ENCODE measurements around the gene CHD6.

CHD6 gene

DNA sequence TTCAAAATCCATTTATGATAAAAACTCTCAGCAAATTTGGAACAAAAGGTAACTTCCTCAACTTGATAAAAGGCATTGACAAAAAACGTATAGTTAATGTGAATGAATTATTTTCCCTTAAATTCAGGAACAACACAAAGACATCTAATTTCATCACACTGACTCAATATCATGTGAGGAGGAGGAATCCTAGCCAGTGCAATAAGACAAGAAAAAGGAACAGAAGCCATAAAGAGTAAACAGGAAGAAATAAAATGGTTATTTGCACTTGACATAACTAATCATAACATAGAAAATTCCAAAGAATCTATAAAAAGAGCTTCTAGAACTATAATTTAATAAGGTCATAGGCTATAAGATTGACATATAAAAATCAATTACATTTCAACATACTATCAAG, 31.4 kb downstream of the CHD6 start:
- Histone ChIP-seq H3K36me3 (ENCODE audit: control insufficient read depth in 2 of 2, insufficient read depth in 2 of 2, low read length in 2 of 2) (peaks cover 0 to 5% of the 10 kb centered on the region in 2 donors), H3K4me3 (ENCODE audit: low read length in 2 of 2) (no peak overlapping the region), H3K4me1 (ENCODE audit: control insufficient read depth, insufficient read depth, low read length) (no peaks in the 10 kb centered on the region), H3K9ac (ENCODE audit: low read length in 2 of 2) (no peak overlapping the region), H3K27me3 (ENCODE audit: control insufficient read depth in 1 of 2, insufficient read depth in 2 of 2, low read length in 2 of 2) (no peaks in the 10 kb centered on the region), H3K9me3 (ENCODE audit: control insufficient read depth in 2 of 2, low read length in 2 of 2) (peaks cover 3 to 7% of the 10 kb centered on the region in 2 donors), H3K27ac (ENCODE audit: low read length) (no peak overlapping the region)

DNA sequence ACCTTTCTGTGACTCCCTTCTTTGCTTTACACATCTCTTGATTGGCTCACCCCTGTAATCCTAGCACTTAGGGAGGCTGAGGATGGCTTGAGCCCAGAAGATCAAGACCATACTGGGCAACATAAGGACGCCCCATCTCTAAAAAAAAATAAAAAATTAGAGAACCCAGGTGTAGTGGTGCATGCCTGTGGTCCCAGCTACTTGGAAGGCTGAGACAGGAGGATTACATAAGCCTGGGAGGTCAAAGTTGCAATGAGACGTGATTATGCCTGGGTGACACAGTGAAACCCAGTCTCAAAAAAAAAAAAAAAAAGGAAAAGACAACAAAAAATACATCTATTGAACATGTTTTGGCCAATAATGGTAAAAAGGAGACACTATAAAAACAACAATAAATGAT, 37.8 kb downstream of the CHD6 start:
- no peaks in the 10 kb centered on the region for H3K27me3 ChIP-seq (ENCODE audit: control insufficient read depth in 1 of 2, insufficient read depth in 2 of 2, low read length in 2 of 2)

GRCh38 chr20:41577129-41578009, 40.8 kb downstream of the CHD6 start:
- Histone ChIP-seq H3K4me3 (ENCODE audit: low read length in 2 of 2) (no peak overlapping the region), H3K9ac (ENCODE audit: low read length in 2 of 2) (no peak overlapping the region), H3K27me3 (ENCODE audit: control insufficient read depth in 1 of 2, insufficient read depth in 2 of 2, low read length in 2 of 2) (no peaks in the 10 kb centered on the region)

More for the DNA sequence above, 37.8 kb downstream of the CHD6 start:
- H3K36me3 ChIP-seq (ENCODE audit: control insufficient read depth in 2 of 2, insufficient read depth in 2 of 2, low read length in 2 of 2) = no peaks in the 10 kb centered on the region
- H3K9ac ChIP-seq (ENCODE audit: low read length in 2 of 2) = no peak overlapping the region
- H3K4me1 ChIP-seq (ENCODE audit: control insufficient read depth, insufficient read depth, low read length) = no peaks in the 10 kb centered on the region
- no peak overlapping the region for H3K27ac ChIP-seq (ENCODE audit: low read length)
- no peak overlapping the region for H3K4me3 ChIP-seq (ENCODE audit: low read length in 2 of 2)
- H3K9me3 ChIP-seq (ENCODE audit: control insufficient read depth in 2 of 2, low read length in 2 of 2) = no peaks in the 10 kb centered on the region

GRCh38 chr20:41575412-41575811, 42.8 kb downstream of the CHD6 start:
- H3K9ac ChIP-seq (ENCODE audit: low read length in 2 of 2) = no peak overlapping the region
- no peak overlapping the region for H3K27ac ChIP-seq (ENCODE audit: low read length)
- H3K36me3 ChIP-seq (ENCODE audit: control insufficient read depth in 2 of 2, insufficient read depth in 2 of 2, low read length in 2 of 2) = no peaks in the 10 kb centered on the region
- peaks cover 7% of the 10 kb centered on the region for H3K4me1 ChIP-seq (ENCODE audit: control insufficient read depth, insufficient read depth, low read length)
- H3K9me3 ChIP-seq (ENCODE audit: control insufficient read depth in 2 of 2, low read length in 2 of 2) = no peaks in the 10 kb centered on the region
- H3K27me3 ChIP-seq (ENCODE audit: control insufficient read depth in 1 of 2, insufficient read depth in 2 of 2, low read length in 2 of 2) = no peaks in the 10 kb centered on the region
- no peak overlapping the region for H3K4me3 ChIP-seq (ENCODE audit: low read length in 2 of 2)

More at GRCh38 chr20:41577129-41578009, 40.8 kb downstream of the CHD6 start:
- H3K9me3 ChIP-seq (ENCODE audit: control insufficient read depth in 2 of 2, low read length in 2 of 2) = no peaks in the 10 kb centered on the region
- no peaks in the 10 kb centered on the region for H3K36me3 ChIP-seq (ENCODE audit: control insufficient read depth in 2 of 2, insufficient read depth in 2 of 2, low read length in 2 of 2)
- no peak overlapping the region for H3K27ac ChIP-seq (ENCODE audit: low read length)
- peaks cover 2% of the 10 kb centered on the region for H3K4me1 ChIP-seq (ENCODE audit: control insufficient read depth, insufficient read depth, low read length)

DNA sequence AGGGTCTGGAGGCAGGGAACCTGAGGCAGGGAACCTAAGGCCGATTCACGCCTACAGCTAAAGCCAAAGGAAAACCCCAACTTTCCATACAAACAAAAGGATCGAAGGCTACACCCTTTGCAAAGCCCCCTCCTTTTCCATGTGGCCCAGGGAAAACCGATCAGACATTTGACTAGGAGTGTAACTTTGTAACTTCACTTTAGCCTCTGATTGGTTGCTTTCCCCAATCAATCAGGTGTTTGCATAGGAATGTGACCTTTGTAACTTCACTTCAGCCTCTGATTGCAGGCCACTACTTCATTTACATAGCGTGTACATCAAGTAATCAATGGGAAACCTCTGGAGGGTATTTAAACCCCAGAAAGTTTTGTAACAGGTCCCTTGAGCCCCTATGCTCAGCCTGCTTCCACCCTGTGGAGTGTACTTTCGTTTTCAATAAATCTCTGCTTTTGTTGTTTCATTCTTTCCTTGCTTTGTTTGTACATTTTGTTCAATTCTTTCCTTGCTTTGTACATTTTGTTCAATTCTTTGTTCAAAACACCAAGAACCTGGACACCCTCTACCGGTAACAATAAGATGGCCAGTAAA, 43.3 kb downstream of the CHD6 start:
- Histone ChIP-seq H3K9ac (ENCODE audit: low read length in 2 of 2) (no peak overlapping the region), H3K4me3 (ENCODE audit: low read length in 2 of 2) (no peak overlapping the region), H3K4me1 (ENCODE audit: control insufficient read depth, insufficient read depth, low read length) (peaks cover 7% of the 10 kb centered on the region), H3K27me3 (ENCODE audit: control insufficient read depth in 1 of 2, insufficient read depth in 2 of 2, low read length in 2 of 2) (no peaks in the 10 kb centered on the region), H3K27ac (ENCODE audit: low read length) (no peak overlapping the region), H3K9me3 (ENCODE audit: control insufficient read depth in 2 of 2, low read length in 2 of 2) (no peaks in the 10 kb centered on the region), H3K36me3 (ENCODE audit: control insufficient read depth in 2 of 2, insufficient read depth in 2 of 2, low read length in 2 of 2) (no peaks in the 10 kb centered on the region)

DNA sequence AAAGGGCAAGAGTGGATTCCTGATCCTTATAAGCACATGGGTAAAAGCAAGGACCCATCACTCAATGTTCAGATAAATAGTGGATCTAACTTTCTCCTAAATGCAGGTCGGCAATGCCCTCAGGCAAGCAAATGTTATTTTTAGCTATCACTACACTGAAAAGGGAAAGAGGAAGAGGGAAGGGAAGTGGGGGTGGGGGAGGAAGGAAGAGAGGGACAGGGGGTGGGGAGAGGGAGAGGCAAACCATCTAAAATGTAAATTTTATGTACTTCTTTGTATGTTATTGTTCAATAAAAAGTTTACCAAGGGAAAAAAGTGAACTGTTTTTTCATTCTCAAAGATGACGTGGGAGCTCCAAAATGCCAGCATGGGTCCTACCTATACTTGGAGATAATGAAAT, 44.2 kb downstream of the CHD6 start:
- Histone ChIP-seq H3K9ac (ENCODE audit: low read length in 2 of 2) (no peak overlapping the region), H3K4me1 (ENCODE audit: control insufficient read depth, insufficient read depth, low read length) (peaks cover 7% of the 10 kb centered on the region), H3K27me3 (ENCODE audit: control insufficient read depth in 1 of 2, insufficient read depth in 2 of 2, low read length in 2 of 2) (no peaks in the 10 kb centered on the region), H3K4me3 (ENCODE audit: low read length in 2 of 2) (no peak overlapping the region), H3K9me3 (ENCODE audit: control insufficient read depth in 2 of 2, low read length in 2 of 2) (no peaks in the 10 kb centered on the region), H3K36me3 (ENCODE audit: control insufficient read depth in 2 of 2, insufficient read depth in 2 of 2, low read length in 2 of 2) (no peaks in the 10 kb centered on the region), H3K27ac (ENCODE audit: low read length) (no peak overlapping the region)

DNA sequence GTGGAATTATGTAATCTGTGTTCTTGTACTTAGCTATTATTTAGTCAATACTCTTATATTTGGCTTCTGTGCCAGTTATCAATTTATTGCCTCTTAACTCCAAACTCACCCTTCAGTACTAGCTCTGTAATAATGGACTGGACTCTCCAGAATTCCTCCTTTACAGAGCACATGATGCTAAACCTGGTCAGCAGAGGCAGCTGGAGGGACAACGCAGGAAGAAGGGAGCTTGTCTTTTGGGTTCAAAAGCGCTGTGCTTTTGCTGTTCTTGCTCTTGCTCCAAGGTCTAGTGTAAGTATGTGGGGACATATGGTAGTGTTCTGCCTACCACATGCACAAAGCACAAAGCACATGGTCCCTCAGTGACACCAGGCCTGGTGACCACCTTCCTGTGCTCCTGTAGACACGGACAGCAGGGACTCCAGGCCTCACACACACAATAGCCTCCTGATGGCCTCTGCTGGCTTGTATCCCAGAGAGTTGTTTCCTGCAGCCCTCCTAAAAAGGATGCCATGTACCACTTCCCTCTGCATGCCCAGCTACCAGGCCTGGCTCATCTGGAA, 46.1 kb downstream of the CHD6 start:
- H3K27me3 ChIP-seq (ENCODE audit: control insufficient read depth in 1 of 2, insufficient read depth in 2 of 2, low read length in 2 of 2) = no peaks in the 10 kb centered on the region
- H3K27ac ChIP-seq (ENCODE audit: low read length) = no peak overlapping the region
- H3K4me1 ChIP-seq (ENCODE audit: control insufficient read depth, insufficient read depth, low read length) = peaks cover 12% of the 10 kb centered on the region
- H3K4me3 ChIP-seq (ENCODE audit: low read length in 2 of 2) = no peak overlapping the region
- H3K9me3 ChIP-seq (ENCODE audit: control insufficient read depth in 2 of 2, low read length in 2 of 2) = no peaks in the 10 kb centered on the region
- no peak overlapping the region for H3K9ac ChIP-seq (ENCODE audit: low read length in 2 of 2)
- H3K36me3 ChIP-seq (ENCODE audit: control insufficient read depth in 2 of 2, insufficient read depth in 2 of 2, low read length in 2 of 2) = no peaks in the 10 kb centered on the region

DNA sequence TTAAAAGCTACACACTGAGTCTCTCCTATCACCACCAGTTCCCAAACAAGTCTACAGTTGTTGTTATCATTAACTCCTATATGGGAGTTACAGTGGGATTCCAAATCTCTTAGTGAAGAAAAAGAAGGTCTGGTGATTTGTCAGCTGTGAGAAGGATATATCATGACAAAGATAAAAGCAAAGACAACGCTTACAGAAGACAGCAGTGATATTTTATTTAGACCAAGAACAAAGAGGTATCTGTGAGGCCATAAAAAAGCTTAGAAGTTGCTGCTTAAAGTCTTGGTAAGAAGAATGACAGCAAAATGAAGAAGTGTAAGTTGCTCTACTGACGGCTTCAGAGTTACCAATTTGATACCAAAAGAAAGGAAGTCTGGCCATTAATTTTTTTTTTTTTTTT, 47.2 kb downstream of the CHD6 start:
- no peaks in the 10 kb centered on the region for H3K9me3 ChIP-seq (ENCODE audit: control insufficient read depth in 2 of 2, low read length in 2 of 2)
- peaks cover 12% of the 10 kb centered on the region for H3K4me1 ChIP-seq (ENCODE audit: control insufficient read depth, insufficient read depth, low read length)
- no peak overlapping the region for H3K9ac ChIP-seq (ENCODE audit: low read length in 2 of 2)
- H3K36me3 ChIP-seq (ENCODE audit: control insufficient read depth in 2 of 2, insufficient read depth in 2 of 2, low read length in 2 of 2) = no peaks in the 10 kb centered on the region
- no peak overlapping the region for H3K4me3 ChIP-seq (ENCODE audit: low read length in 2 of 2)
- no peaks in the 10 kb centered on the region for H3K27me3 ChIP-seq (ENCODE audit: control insufficient read depth in 1 of 2, insufficient read depth in 2 of 2, low read length in 2 of 2)
- H3K27ac ChIP-seq (ENCODE audit: low read length) = no peak overlapping the region

GRCh38 chr20:41570557-41570956, 47.6 kb downstream of the CHD6 start:
- H3K27ac ChIP-seq (ENCODE audit: low read length) = no peak overlapping the region
- H3K4me1 ChIP-seq (ENCODE audit: control insufficient read depth, insufficient read depth, low read length) = peaks cover 12% of the 10 kb centered on the region

DNA sequence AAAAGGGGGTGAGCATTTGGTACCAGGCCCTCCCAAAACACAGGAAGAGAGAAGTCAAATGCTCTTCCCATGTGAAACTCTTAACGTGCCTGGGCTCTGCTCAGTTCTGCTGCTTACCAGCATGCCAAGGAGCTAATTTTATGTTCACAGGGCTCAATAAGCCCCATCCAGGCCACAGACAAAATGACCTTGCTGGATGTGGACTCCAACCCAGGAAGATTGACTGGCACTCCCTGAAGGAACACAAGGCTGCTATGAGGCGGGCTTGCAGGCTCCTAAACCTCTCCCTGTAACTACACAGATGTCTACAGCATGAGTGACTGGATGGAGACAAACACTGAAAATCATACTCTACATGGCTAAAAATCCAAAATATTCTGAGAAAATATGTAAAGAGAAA, 50.6 kb downstream of the CHD6 start:
- no peak overlapping the region for H3K4me3 ChIP-seq (ENCODE audit: low read length in 2 of 2)
- H3K9ac ChIP-seq (ENCODE audit: low read length in 2 of 2) = no peak overlapping the region
- H3K36me3 ChIP-seq (ENCODE audit: control insufficient read depth in 2 of 2, insufficient read depth in 2 of 2, low read length in 2 of 2) = no peaks in the 10 kb centered on the region
- H3K27me3 ChIP-seq (ENCODE audit: control insufficient read depth in 1 of 2, insufficient read depth in 2 of 2, low read length in 2 of 2) = no peaks in the 10 kb centered on the region
- H3K27ac ChIP-seq (ENCODE audit: low read length) = no peak overlapping the region
- peaks cover 12% of the 10 kb centered on the region for H3K4me1 ChIP-seq (ENCODE audit: control insufficient read depth, insufficient read depth, low read length)
- H3K9me3 ChIP-seq (ENCODE audit: control insufficient read depth in 2 of 2, low read length in 2 of 2) = no peaks in the 10 kb centered on the region

More at GRCh38 chr20:41570557-41570956, 47.6 kb downstream of the CHD6 start:
- H3K36me3 ChIP-seq (ENCODE audit: control insufficient read depth in 2 of 2, insufficient read depth in 2 of 2, low read length in 2 of 2) = no peaks in the 10 kb centered on the region
- H3K9ac ChIP-seq (ENCODE audit: low read length in 2 of 2) = no peak overlapping the region
- H3K4me3 ChIP-seq (ENCODE audit: low read length in 2 of 2) = no peak overlapping the region
- H3K27me3 ChIP-seq (ENCODE audit: control insufficient read depth in 1 of 2, insufficient read depth in 2 of 2, low read length in 2 of 2) = no peaks in the 10 kb centered on the region
- H3K9me3 ChIP-seq (ENCODE audit: control insufficient read depth in 2 of 2, low read length in 2 of 2) = no peaks in the 10 kb centered on the region
